Progenitor cell of endocrine pancreas (in vitro differentiated cells): ENCODE results near the gene ADAM10. TPM values are rescaled to one million over a fixed set of nuclear protein-coding genes. Genes with fewer than 3 reads are reported as not detected.
A peak's percentile ranks its signal among the peaks of the same experiment; 100 is the strongest.
"Not testable (repeated sequence)": the region's sequence is repeated elsewhere in the genome, so short reads cannot be mapped to it uniquely, and the experiment has no call there.

ENCODE experiments used
- DNase-seq: peaks from one replicate; pipeline ENCODE4 v3.0.0; 2021; ENCODE audit warnings: low spot score; ENCODE audit not compliant: unreplicated experiment
- H3K27ac Mint-ChIP-seq: 2 replicates; pipeline ENCODE4 v1.8.0; 2021; ENCODE audit warnings: mild to moderate bottlenecking, moderate library complexity, mixed read lengths
- H3K27me3 Mint-ChIP-seq: 2 replicates; pipeline ENCODE4 v1.8.0; 2021; ENCODE audit warnings: mixed read lengths
- H3K36me3 Mint-ChIP-seq: 2 replicates; pipeline ENCODE4 v1.8.0; 2022; ENCODE audit warnings: mixed read lengths; ENCODE audit not compliant: insufficient read depth
- H3K4me1 Mint-ChIP-seq: 2 replicates; pipeline ENCODE4 v1.8.0; 2021; ENCODE audit warnings: low read depth, mixed read lengths
- H3K4me3 Mint-ChIP-seq: 2 replicates; pipeline ENCODE4 v1.8.0; 2021; ENCODE audit warnings: low read depth, mild to moderate bottlenecking, moderate library complexity, mixed read lengths
- H3K9me3 Mint-ChIP-seq: 2 replicates; pipeline ENCODE4 v1.8.0; 2021; ENCODE audit warnings: low read depth, mixed read lengths
- CTCF ChIP-seq: fragments of 200-600 bp; sonication (generic); IDR thresholded peaks from one replicate; pipeline ENCODE4 v1.5.0; 2021; ENCODE audit warnings: antibody characterized with exemption, mild to moderate bottlenecking; ENCODE audit not compliant: unreplicated experiment
- total RNA-seq: library from RNA; stranded (reverse); gene quantifications from 2 replicates; pipeline ENCODE4 v1.2.1, GENCODE V29; 2021

The ADAM10 gene
- total RNA-seq, 1 donor from 2014 or later = 237 TPM

DNA sequence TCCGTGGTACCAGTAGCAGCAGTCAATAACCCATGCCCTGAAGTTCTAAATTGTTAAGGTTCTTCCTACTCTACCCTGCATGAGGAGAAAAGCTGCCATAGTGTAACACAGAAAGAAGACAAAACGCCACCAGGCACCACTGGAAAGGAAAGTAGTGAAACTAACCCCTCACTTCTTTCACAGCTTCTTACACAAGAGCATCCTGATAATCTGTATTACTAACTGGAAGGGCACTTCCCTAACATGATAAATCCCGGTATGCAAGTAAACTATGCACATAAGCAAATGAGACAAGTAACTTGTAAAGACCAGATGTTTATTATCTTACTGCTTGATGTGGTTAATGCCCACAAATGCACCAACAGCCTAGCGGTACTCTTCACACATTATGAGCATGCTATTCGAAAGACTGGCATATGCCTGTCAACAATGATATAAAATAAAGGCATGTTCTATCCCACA is 141.3 kb downstream of the ADAM10 start:
- Mint-ChIP-seq H3K27me3 (no peaks in the 10 kb centered on the region), H3K4me1 (peaks cover 25% of the 10 kb centered on the region), H3K9me3 (peaks cover under 1% of the 10 kb centered on the region), H3K4me3 (no peak overlapping the region), H3K27ac (no peak overlapping the region), H3K36me3 (peaks cover 31% of the 10 kb centered on the region)
- no peak for DNase-seq
- no peak for TF ChIP-seq CTCF

GRCh38 chr15:58606577-58607080 is 142.9 kb downstream of the ADAM10 start:
- TF ChIP-seq CTCF = no peak
- no peak for DNase-seq
- Mint-ChIP-seq H3K9me3 (no peaks in the 10 kb centered on the region), H3K27ac (no peak overlapping the region), H3K4me3 (no peak overlapping the region), H3K4me1 (peaks cover 18% of the 10 kb centered on the region), H3K27me3 (no peaks in the 10 kb centered on the region), H3K36me3 (peaks cover 35% of the 10 kb centered on the region)

GRCh38 chr15:58605931-58606530 is 143.5 kb downstream of the ADAM10 start:
- no peaks in the 10 kb centered on the region for H3K27me3 Mint-ChIP-seq
- DNase-seq = no peak
- no peaks in the 10 kb centered on the region for H3K9me3 Mint-ChIP-seq
- no peak overlapping the region for H3K4me3 Mint-ChIP-seq
- H3K36me3 Mint-ChIP-seq = peaks cover 34% of the 10 kb centered on the region
- no peak overlapping the region for H3K27ac Mint-ChIP-seq
- no peak for TF ChIP-seq CTCF
- H3K4me1 Mint-ChIP-seq = peaks cover 18% of the 10 kb centered on the region

- no peak for DNase-seq
- no peaks in the 10 kb centered on the region for H3K9me3 Mint-ChIP-seq
- TF ChIP-seq CTCF = no peak
- H3K27me3 Mint-ChIP-seq = no peaks in the 10 kb centered on the region
- H3K27ac Mint-ChIP-seq = peak overlapping the region; percentile 64
- H3K4me3 Mint-ChIP-seq = no peak overlapping the region
- H3K36me3 Mint-ChIP-seq = peaks cover 31% of the 10 kb centered on the region
- H3K4me1 Mint-ChIP-seq = peaks cover 17% of the 10 kb centered on the region
These were observed 145.0 kb downstream of the ADAM10 start for GRCh38 chr15:58604455-58604923.

- not testable (repeated sequence) for H3K4me3 Mint-ChIP-seq, H3K9me3 Mint-ChIP-seq, H3K27ac Mint-ChIP-seq, H3K27me3 Mint-ChIP-seq, DNase-seq
- Mint-ChIP-seq H3K36me3 (peaks cover 30% of the 10 kb centered on the region), H3K4me1 (peaks cover 17% of the 10 kb centered on the region)
These were observed 145.6 kb downstream of the ADAM10 start for GRCh38 chr15:58603927-58604326.

- no peak for DNase-seq
- H3K36me3 Mint-ChIP-seq = peaks cover 29% of the 10 kb centered on the region
- H3K27me3 Mint-ChIP-seq = no peaks in the 10 kb centered on the region
- no peak for TF ChIP-seq CTCF
- peaks cover 17% of the 10 kb centered on the region for H3K4me1 Mint-ChIP-seq
- H3K4me3 Mint-ChIP-seq = no peak overlapping the region
- H3K9me3 Mint-ChIP-seq = peaks cover 2% of the 10 kb centered on the region
- H3K27ac Mint-ChIP-seq = no peak overlapping the region
These were observed 146.7 kb downstream of the ADAM10 start for GRCh38 chr15:58602823-58603222.
